Measurements from ENCODE around the gene B4GAT1. TPM values are rescaled to one million over a fixed set of nuclear protein-coding genes. Genes with fewer than 3 reads are reported as not detected.

Gene B4GAT1
- total and polyA plus RNA-seq, 2 of the 13 experiments (the other 11 are each of a cell fraction or from before 2014, with no cell fraction given): 40.4 to 109 TPM

GRCh38 chr11:66347425-66348276 is at the start of gene B4GAT1 (continued):
- TF ChIP-seq IKZF5 (CRISPR knock-in tag; IDR thresholded peaks at IDR 0.05) (peak; percentile 40; the same call in 1 of the 2 replicates), SIX4 (CRISPR knock-in tag; IDR thresholded peaks at IDR 0.05) (0 out of 2 replicates have a peak, but pooled peaks have one; percentile 32), MED13 (CRISPR knock-in tag; IDR thresholded peaks at IDR 0.05) (no peak), WIZ (CRISPR knock-in tag; IDR thresholded peaks at IDR 0.05) (no peak), HOXA5 (CRISPR knock-in tag; IDR thresholded peaks at IDR 0.05) (no peak; the same call in 1 of the 2 replicates), ZNF501 (CRISPR knock-in tag; IDR thresholded peaks at IDR 0.05) (no peak), HNF1A (IDR thresholded peaks at IDR 0.05; ENCODE audit: low read depth) (no peak), HNF1A (CRISPR knock-in tag; IDR thresholded peaks at IDR 0.05; ENCODE audit: borderline replicate concordance) (0 out of 2 replicates have a peak, but pooled peaks have one; percentile 29), MYC (CRISPR knock-in tag; IDR thresholded peaks at IDR 0.05; ENCODE audit: borderline replicate concordance) (no peak; the same call in 1 of the 2 replicates), ZNF652 (CRISPR knock-in tag; IDR thresholded peaks at IDR 0.05; ENCODE audit: borderline replicate concordance, low read depth) (no peak), ZNF878 (CRISPR knock-in tag; IDR thresholded peaks at IDR 0.05) (no peak), GATAD1 (CRISPR knock-in tag; IDR thresholded peaks at IDR 0.05) (0 out of 2 replicates have a peak, but pooled peaks have one; percentile 14), ZNF292 (CRISPR knock-in tag; IDR thresholded peaks at IDR 0.05; ENCODE audit: borderline replicate concordance, low read depth) (no peak), SNAI1 (CRISPR knock-in tag; IDR thresholded peaks at IDR 0.05; ENCODE audit: borderline replicate concordance) (no peak)
- TF ChIP-seq, protein P1, sequence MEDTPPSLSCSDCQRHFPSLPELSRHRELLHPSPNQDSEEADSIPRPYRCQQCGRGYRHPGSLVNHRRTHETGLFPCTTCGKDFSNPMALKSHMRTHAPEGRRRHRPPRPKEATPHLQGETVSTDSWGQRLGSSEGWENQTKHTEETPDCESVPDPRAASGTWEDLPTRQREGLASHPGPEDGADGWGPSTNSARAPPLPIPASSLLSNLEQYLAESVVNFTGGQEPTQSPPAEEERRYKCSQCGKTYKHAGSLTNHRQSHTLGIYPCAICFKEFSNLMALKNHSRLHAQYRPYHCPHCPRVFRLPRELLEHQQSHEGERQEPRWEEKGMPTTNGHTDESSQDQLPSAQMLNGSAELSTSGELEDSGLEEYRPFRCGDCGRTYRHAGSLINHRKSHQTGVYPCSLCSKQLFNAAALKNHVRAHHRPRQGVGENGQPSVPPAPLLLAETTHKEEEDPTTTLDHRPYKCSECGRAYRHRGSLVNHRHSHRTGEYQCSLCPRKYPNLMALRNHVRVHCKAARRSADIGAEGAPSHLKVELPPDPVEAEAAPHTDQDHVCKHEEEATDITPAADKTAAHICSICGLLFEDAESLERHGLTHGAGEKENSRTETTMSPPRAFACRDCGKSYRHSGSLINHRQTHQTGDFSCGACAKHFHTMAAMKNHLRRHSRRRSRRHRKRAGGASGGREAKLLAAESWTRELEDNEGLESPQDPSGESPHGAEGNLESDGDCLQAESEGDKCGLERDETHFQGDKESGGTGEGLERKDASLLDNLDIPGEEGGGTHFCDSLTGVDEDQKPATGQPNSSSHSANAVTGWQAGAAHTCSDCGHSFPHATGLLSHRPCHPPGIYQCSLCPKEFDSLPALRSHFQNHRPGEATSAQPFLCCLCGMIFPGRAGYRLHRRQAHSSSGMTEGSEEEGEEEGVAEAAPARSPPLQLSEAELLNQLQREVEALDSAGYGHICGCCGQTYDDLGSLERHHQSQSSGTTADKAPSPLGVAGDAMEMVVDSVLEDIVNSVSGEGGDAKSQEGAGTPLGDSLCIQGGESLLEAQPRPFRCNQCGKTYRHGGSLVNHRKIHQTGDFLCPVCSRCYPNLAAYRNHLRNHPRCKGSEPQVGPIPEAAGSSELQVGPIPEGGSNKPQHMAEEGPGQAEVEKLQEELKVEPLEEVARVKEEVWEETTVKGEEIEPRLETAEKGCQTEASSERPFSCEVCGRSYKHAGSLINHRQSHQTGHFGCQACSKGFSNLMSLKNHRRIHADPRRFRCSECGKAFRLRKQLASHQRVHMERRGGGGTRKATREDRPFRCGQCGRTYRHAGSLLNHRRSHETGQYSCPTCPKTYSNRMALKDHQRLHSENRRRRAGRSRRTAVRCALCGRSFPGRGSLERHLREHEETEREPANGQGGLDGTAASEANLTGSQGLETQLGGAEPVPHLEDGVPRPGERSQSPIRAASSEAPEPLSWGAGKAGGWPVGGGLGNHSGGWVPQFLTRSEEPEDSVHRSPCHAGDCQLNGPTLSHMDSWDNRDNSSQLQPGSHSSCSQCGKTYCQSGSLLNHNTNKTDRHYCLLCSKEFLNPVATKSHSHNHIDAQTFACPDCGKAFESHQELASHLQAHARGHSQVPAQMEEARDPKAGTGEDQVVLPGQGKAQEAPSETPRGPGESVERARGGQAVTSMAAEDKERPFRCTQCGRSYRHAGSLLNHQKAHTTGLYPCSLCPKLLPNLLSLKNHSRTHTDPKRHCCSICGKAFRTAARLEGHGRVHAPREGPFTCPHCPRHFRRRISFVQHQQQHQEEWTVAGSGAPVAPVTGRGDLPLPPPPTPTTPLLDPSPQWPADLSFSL (CRISPR knock-in tag; IDR thresholded peaks at IDR 0.05): no peak
- TF ChIP-seq, protein P2, sequence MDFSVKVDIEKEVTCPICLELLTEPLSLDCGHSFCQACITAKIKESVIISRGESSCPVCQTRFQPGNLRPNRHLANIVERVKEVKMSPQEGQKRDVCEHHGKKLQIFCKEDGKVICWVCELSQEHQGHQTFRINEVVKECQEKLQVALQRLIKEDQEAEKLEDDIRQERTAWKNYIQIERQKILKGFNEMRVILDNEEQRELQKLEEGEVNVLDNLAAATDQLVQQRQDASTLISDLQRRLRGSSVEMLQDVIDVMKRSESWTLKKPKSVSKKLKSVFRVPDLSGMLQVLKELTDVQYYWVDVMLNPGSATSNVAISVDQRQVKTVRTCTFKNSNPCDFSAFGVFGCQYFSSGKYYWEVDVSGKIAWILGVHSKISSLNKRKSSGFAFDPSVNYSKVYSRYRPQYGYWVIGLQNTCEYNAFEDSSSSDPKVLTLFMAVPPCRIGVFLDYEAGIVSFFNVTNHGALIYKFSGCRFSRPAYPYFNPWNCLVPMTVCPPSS (IDR thresholded peaks at IDR 0.05): no peak
